Measurements from ENCODE around the gene DMWD.

DNA sequence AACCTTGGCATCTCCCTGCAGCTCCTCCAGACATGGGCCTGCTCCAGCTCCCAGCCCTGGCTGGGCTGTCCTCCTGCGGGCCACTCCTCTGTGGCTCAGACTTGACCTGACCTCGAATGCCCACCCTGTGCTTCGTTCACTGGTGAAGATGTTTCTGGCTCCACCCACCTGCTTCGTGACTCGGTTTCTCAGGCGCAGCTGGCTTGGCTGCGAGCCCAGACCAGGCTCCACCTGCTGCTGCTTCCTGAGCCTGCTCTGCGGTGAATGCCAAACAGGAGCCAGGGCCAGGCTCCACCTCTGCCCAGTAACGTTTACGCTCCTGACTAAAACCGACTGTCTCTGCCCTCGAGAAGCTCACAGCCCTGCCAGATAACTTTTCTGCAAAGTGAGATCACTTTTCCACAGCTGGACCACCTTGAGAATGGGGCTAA lies 31.4 kb upstream of the DMWD start:
- no peak for TF ChIP-seq EZH2 (IDR thresholded peaks at IDR 0.05; ENCODE audit: borderline replicate concordance, insufficient read depth, low read depth, low read length, poor library complexity, severe bottlenecking)
- TF ChIP-seq CTCF (IDR thresholded peaks at IDR 0.05) = no peak
